Gastrocnemius medialis (tissue), 4 donors: ENCODE data around the gene RAB13.

Experiments used
- POLR2A ChIP-seq, 2 donors: fragments of 450-650 bp; IDR thresholded peaks; one replicate each; pipeline ENCODE4 v1.6.1; 2017; ENCODE audit warnings: antibody characterized with exemption in 2 of 2, mild to moderate bottlenecking in 2 of 2, moderate library complexity in 2 of 2
- TF ChIP-seq, protein P1 (sequence below), 5 experiments: fragments of 450-650 bp in 3 of 5; fragments of 200-600 bp in 2 of 5; sonication (generic) in 2 of 5; IDR thresholded peaks in 4 of 5; conservative IDR thresholded peaks in 1 of 5; 1 replicate in 4 of 5; 2 replicates in 1 of 5; pipeline ENCODE4 v1.5.1; 2016 to 2019; ENCODE audit warnings: antibody characterized with exemption in 5 of 5, mild to moderate bottlenecking in 3 of 5, moderate library complexity in 3 of 5

DNA sequence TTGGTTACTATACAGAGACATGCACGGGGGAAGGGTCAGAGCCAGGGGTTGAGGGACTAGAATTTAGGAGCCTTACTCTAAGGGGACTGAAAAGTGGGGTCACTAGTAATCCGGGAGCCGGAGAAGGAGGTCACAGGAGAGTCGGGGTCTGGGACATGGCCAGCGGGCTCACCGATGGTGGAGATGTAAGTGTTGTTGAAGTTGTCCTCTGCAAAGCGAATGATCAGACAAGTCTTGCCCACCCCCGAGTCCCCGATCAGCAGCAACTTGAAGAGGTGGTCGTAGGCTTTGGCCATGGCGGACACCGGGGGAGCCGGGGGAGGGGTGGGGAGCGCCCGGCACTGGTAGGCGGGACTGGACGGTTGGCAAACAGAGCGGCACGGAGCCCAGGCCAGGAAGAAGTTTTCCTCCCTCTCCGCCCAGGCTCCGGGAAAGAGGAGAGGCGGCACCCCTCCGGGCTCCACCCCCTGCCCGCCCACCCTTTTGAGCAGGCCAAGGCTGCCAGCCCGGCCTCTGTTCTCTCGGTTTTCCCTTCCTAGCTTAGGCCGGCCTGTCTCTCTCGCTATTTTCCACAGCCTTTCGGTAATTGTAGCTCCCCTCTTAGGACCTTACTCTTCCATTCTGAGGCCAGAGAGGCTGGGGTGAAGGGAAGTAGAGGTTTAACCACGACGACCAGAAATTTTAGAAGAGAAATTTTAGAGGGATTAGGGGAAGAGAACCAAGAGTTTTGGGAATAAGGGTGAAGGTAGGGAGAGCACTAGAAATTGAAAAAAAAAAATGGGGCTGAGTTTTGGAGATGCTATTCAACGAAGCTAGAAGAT, at the start of gene RAB13:
- TF ChIP-seq, protein P1, sequence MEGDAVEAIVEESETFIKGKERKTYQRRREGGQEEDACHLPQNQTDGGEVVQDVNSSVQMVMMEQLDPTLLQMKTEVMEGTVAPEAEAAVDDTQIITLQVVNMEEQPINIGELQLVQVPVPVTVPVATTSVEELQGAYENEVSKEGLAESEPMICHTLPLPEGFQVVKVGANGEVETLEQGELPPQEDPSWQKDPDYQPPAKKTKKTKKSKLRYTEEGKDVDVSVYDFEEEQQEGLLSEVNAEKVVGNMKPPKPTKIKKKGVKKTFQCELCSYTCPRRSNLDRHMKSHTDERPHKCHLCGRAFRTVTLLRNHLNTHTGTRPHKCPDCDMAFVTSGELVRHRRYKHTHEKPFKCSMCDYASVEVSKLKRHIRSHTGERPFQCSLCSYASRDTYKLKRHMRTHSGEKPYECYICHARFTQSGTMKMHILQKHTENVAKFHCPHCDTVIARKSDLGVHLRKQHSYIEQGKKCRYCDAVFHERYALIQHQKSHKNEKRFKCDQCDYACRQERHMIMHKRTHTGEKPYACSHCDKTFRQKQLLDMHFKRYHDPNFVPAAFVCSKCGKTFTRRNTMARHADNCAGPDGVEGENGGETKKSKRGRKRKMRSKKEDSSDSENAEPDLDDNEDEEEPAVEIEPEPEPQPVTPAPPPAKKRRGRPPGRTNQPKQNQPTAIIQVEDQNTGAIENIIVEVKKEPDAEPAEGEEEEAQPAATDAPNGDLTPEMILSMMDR (IDR thresholded peaks at IDR 0.05 in 4 of 5, conservative IDR thresholded peaks at IDR 0.05 in 1 of 5), result no peak
- TF ChIP-seq POLR2A (IDR thresholded peaks at IDR 0.05), result peak; percentile 33 to 39
